Keratinocyte (primary cell): Measurements from ENCODE around the gene ESRRB. TPM values are rescaled to one million over a fixed set of nuclear protein-coding genes. Genes with fewer than 3 reads are reported as not detected.

Source experiments
- DNase-seq: peaks from one replicate; pipeline ENCODE4 v3.0.0-alpha.2; 2011; ENCODE audit warnings: low read depth, missing footprints, low spot score
- FAIRE-seq: peaks from 2 replicates; lab custom pipeline; 2011; peaks lifted over from hg19 to GRCh38; lab: Jason Lieb, UNC
- H2AFZ ChIP-seq: 2 replicates; pipeline ENCODE4 v1.6.0; 2012; ENCODE audit warnings: low read length, control low read depth, inconsistent platforms; ENCODE audit not compliant: control insufficient read depth
- H3K27ac ChIP-seq: 2 replicates; pipeline ENCODE4 v1.5.1; 2011; ENCODE audit warnings: low read length; ENCODE audit not compliant: control insufficient read depth, insufficient read depth
- H3K27me3 ChIP-seq: 3 replicates; pipeline ENCODE4 v1.6.0; 2011; ENCODE audit warnings: low read length; ENCODE audit not compliant: control insufficient read depth, insufficient read depth; ENCODE audit errors: extremely low read depth
- H3K36me3 ChIP-seq, 2 experiments: 2 replicates in 1 of 2; 3 replicates in 1 of 2; pipeline ENCODE4 v1.5.1; 2011; ENCODE audit warnings: low read length in 2 of 2, mild to moderate bottlenecking in 1 of 2; ENCODE audit not compliant: control insufficient read depth in 2 of 2, insufficient read depth in 2 of 2; ENCODE audit errors: extremely low read depth in 1 of 2
- H3K4me1 ChIP-seq: 3 replicates; pipeline ENCODE4 v1.5.1; 2011; ENCODE audit warnings: low read length; ENCODE audit not compliant: control insufficient read depth, insufficient read depth; ENCODE audit errors: extremely low read depth
- H3K4me2 ChIP-seq: 3 replicates; pipeline ENCODE4 v1.6.0; 2011; ENCODE audit warnings: low read depth, low read length; ENCODE audit not compliant: control insufficient read depth, insufficient read depth; ENCODE audit errors: extremely low read depth
- H3K4me3 ChIP-seq, 3 experiments: fragments of 200-600 bp in 1 of 3; sonication (generic) in 1 of 3; 2 replicates in 2 of 3; 3 replicates in 1 of 3; pipeline ENCODE4 v1.5.1; 2011 to 2016; ENCODE audit warnings: low read length in 3 of 3, mild to moderate bottlenecking in 3 of 3, control low read depth in 2 of 3, inconsistent platforms in 1 of 3, low read depth in 1 of 3, mixed read lengths in 1 of 3, mixed run types in 1 of 3, moderate library complexity in 1 of 3; ENCODE audit not compliant: control insufficient read depth in 2 of 3, insufficient read depth in 2 of 3; ENCODE audit errors: extremely low read depth in 1 of 3
- H3K79me2 ChIP-seq: 2 replicates; pipeline ENCODE4 v1.6.0; 2012; ENCODE audit warnings: low read length; ENCODE audit not compliant: control insufficient read depth, insufficient read depth
- H3K9ac ChIP-seq: 3 replicates; pipeline ENCODE4 v1.6.0; 2011; ENCODE audit warnings: low read length; ENCODE audit not compliant: control insufficient read depth, insufficient read depth; ENCODE audit errors: extremely low read depth
- H3K9me1 ChIP-seq: 3 replicates; pipeline ENCODE4 v1.6.0; 2011; ENCODE audit warnings: low read length; ENCODE audit not compliant: control insufficient read depth, insufficient read depth; ENCODE audit errors: extremely low read depth
- H3K9me3 ChIP-seq: 2 replicates; pipeline ENCODE4 v1.5.1; 2012; ENCODE audit warnings: low read depth, low read length; ENCODE audit not compliant: control insufficient read depth
- H4K20me1 ChIP-seq: 3 replicates; pipeline ENCODE4 v1.6.0; 2011; ENCODE audit warnings: low read length; ENCODE audit not compliant: control insufficient read depth, insufficient read depth; ENCODE audit errors: extremely low read depth
- CTCF ChIP-seq, 3 experiments: IDR thresholded peaks in 1 of 3; conservative IDR thresholded peaks in 1 of 3; optimal IDR thresholded peaks in 1 of 3; 2 replicates in 2 of 3; 3 replicates in 1 of 3; pipeline versions ENCODE3 to v1.5.1; 2011; ENCODE audit warnings: low read length in 3 of 3, mild to moderate bottlenecking in 3 of 3, moderate library complexity in 2 of 3, control low read depth in 1 of 3, inconsistent platforms in 1 of 3; ENCODE audit not compliant: insufficient read depth in 2 of 3; ENCODE audit errors: extremely low read depth in 1 of 3
- EZH2 ChIP-seq: IDR thresholded peaks from one replicate; pipeline ENCODE4 v1.6.1; 2012; ENCODE audit warnings: inconsistent platforms, mild to moderate bottlenecking, low read length, moderate library complexity
- dilution Hi-C: fragments of 300-500 bp; cut with MboI; formaldehyde crosslinking; loops from one replicate; pipeline ENCODE4 v1.7.0; 2020; ENCODE audit warnings: low sequenced_read_pairs; ENCODE audit not compliant: extremely low pct_ligation_motif_present
- polyA plus RNA-seq, 5 experiments: library from polyadenylated mRNA; depleted of rRNA in 3 of 5; stranded (reverse) in 3 of 5; stranded (forward) in 1 of 5; unstranded in 1 of 5; fragments of >200 nt; gene quantifications; 1 replicate in 1 of 5; 2 replicates in 3 of 5; 3 replicates in 1 of 5; pipeline versions ENCODE4 v1.2.1 to v1.2.3, GENCODE V29; 2011 to 2012; ENCODE audit warnings: missing spikeins in 2 of 5, low read depth in 1 of 5, low replicate concordance in 1 of 5

ESRRB gene
- polyA plus RNA-seq, 1 donor (not counting 4 experiments of a cell fraction or from before 2014, with no cell fraction given) = 0.01 TPM

- dilution Hi-C loops = no loop called here
Measured at GRCh38 chr14:76461886-76462285, 85.9 kb downstream of the ESRRB start.

GRCh38 chr14:76462330-76462729, 86.4 kb downstream of the ESRRB start:
- H3K27ac ChIP-seq = no peak overlapping the region
- H4K20me1 ChIP-seq = no peaks in the 10 kb centered on the region
- no peaks in the 10 kb centered on the region for H3K27me3 ChIP-seq
- H3K9ac ChIP-seq = no peak overlapping the region
- no peaks in the 10 kb centered on the region for H3K9me3 ChIP-seq
- DNase-seq (no peak), FAIRE-seq (no peak)
- no peak overlapping the region for H3K4me2 ChIP-seq
- no peaks in the 10 kb centered on the region for H3K36me3 ChIP-seq
- H3K4me1 ChIP-seq = no peaks in the 10 kb centered on the region
- H3K4me3 ChIP-seq = no peak overlapping the region
- dilution Hi-C loops = no loop called here
- H3K9me1 ChIP-seq = no peaks in the 10 kb centered on the region
- TF ChIP-seq EZH2 (no peak), CTCF (optimal IDR thresholded peaks at IDR 0.05 in 1 of 3, IDR thresholded peaks at IDR 0.05 in 1 of 3, conservative IDR thresholded peaks at IDR 0.05 in 1 of 3; ENCODE audit: extremely low read depth in 1 of 3, insufficient read depth in 2 of 3, low read length in 3 of 3) (no peak)
- no peak overlapping the region for H2AFZ ChIP-seq
- H3K79me2 ChIP-seq = no peaks in the 10 kb centered on the region

More at GRCh38 chr14:76461886-76462285, 85.9 kb downstream of the ESRRB start:
- H3K4me1 ChIP-seq = no peaks in the 10 kb centered on the region
- FAIRE-seq = no peak
- no peaks in the 10 kb centered on the region for H3K9me3 ChIP-seq
- H2AFZ ChIP-seq = no peak overlapping the region
- DNase-seq = no peak
- H3K27me3 ChIP-seq = no peaks in the 10 kb centered on the region
- H4K20me1 ChIP-seq = no peaks in the 10 kb centered on the region
- no peak overlapping the region for H3K4me2 ChIP-seq
- no peak overlapping the region for H3K4me3 ChIP-seq
- no peak overlapping the region for H3K27ac ChIP-seq
- H3K79me2 ChIP-seq = no peaks in the 10 kb centered on the region
- H3K9me1 ChIP-seq = no peaks in the 10 kb centered on the region
- no peaks in the 10 kb centered on the region for H3K36me3 ChIP-seq
- H3K9ac ChIP-seq = no peak overlapping the region
- no peak for TF ChIP-seq CTCF (optimal IDR thresholded peaks at IDR 0.05 in 1 of 3, IDR thresholded peaks at IDR 0.05 in 1 of 3, conservative IDR thresholded peaks at IDR 0.05 in 1 of 3; ENCODE audit: extremely low read depth in 1 of 3, insufficient read depth in 2 of 3, low read length in 3 of 3)
- no peak for TF ChIP-seq EZH2
